CD4-positive, alpha-beta T cell treated with Interleukin-17A for 1 hour (primary cell): ENCODE results near the gene MMD2.

Source experiments
- DNase-seq: peaks from one replicate; pipeline ENCODE4 v3.0.0-alpha.2; 2020

The MMD2 gene

GRCh38 chr7:4957847-4958476 lies 1.0 kb downstream of the MMD2 start:
- no peak for DNase-seq

GRCh38 chr7:4951903-4952636 lies 6.9 kb downstream of the MMD2 start:
- no peak for DNase-seq

GRCh38 chr7:4951304-4951703 lies 7.7 kb downstream of the MMD2 start:
- no peak for DNase-seq

GRCh38 chr7:4948402-4948801 lies 10.6 kb downstream of the MMD2 start:
- DNase-seq: no peak

- no peak for DNase-seq
Observed at GRCh38 chr7:4945949-4946348, 13.0 kb downstream of the MMD2 start.

GRCh38 chr7:4944939-4945338 lies 14.0 kb downstream of the MMD2 start:
- no peak for DNase-seq

- DNase-seq: no peak
Observed at GRCh38 chr7:4943297-4943696, 15.7 kb downstream of the MMD2 start.

GRCh38 chr7:4939971-4940728 lies 18.8 kb downstream of the MMD2 start:
- DNase-seq: no peak

- DNase-seq: no peak
Observed at GRCh38 chr7:4937411-4937810, 21.6 kb downstream of the MMD2 start.

GRCh38 chr7:4934419-4935025 lies 24.5 kb downstream of the MMD2 start:
- no peak for DNase-seq

- DNase-seq: peak; percentile 1
Observed at GRCh38 chr7:4931943-4932342, 27.0 kb downstream of the MMD2 start.

- no peak for DNase-seq
Observed at GRCh38 chr7:4929005-4929404, 30.0 kb downstream of the MMD2 start.

GRCh38 chr7:4928445-4928844 lies 30.5 kb downstream of the MMD2 start:
- DNase-seq: no peak

GRCh38 chr7:4919969-4920766 lies 38.8 kb downstream of the MMD2 start:
- no peak for DNase-seq

GRCh38 chr7:4916113-4916512 lies 42.9 kb downstream of the MMD2 start:
- no peak for DNase-seq

GRCh38 chr7:4911111-4911828 lies 47.7 kb downstream of the MMD2 start:
- no peak for DNase-seq

GRCh38 chr7:4906682-4907081 lies 52.3 kb downstream of the MMD2 start:
- DNase-seq: no peak

- DNase-seq: no peak
Observed at GRCh38 chr7:4905171-4905570, 53.8 kb downstream of the MMD2 start.

GRCh38 chr7:4904346-4904745 lies 54.6 kb downstream of the MMD2 start:
- DNase-seq: no peak

- no peak for DNase-seq
Observed at GRCh38 chr7:4895766-4896165, 63.2 kb downstream of the MMD2 start.

- DNase-seq: no peak
Observed at GRCh38 chr7:4894482-4894881, 64.5 kb downstream of the MMD2 start.

GRCh38 chr7:4893929-4894475 lies 65.0 kb downstream of the MMD2 start:
- DNase-seq: no peak
